Activated T-helper 17 cell treated with anti-CD3 and anti-CD28 coated beads, Interleukin-2, amount 50 U/mL, for 72 hours (primary cell): ENCODE measurements around the gene CXCL11. TPM values are rescaled to one million over a fixed set of nuclear protein-coding genes. Genes with fewer than 3 reads are reported as not detected.

Source experiments
- ATAC-seq: fragments of 150-1000 bp; cut with Tn5 transposase; replicated peaks from 2 replicates; pipeline ENCODE4 v1.10.0; 2021; ENCODE audit warnings: mild to moderate bottlenecking, moderate library complexity
- H3K27ac Mint-ChIP-seq: one replicate; pipeline ENCODE4 v1.8.0; 2022; ENCODE audit warnings: mixed read lengths
- H3K27me3 Mint-ChIP-seq: one replicate; pipeline ENCODE4 v1.8.0; 2022; ENCODE audit warnings: mixed read lengths
- H3K36me3 Mint-ChIP-seq: one replicate; pipeline ENCODE4 v1.8.0; 2022; ENCODE audit warnings: low read depth, mild to moderate bottlenecking, mixed read lengths
- H3K4me1 Mint-ChIP-seq: one replicate; pipeline ENCODE4 v1.8.0; 2022; ENCODE audit warnings: mixed read lengths
- H3K4me3 Mint-ChIP-seq: one replicate; pipeline ENCODE4 v1.8.0; 2022; ENCODE audit warnings: mild to moderate bottlenecking, mixed read lengths
- H3K9me3 Mint-ChIP-seq: one replicate; pipeline ENCODE4 v1.8.0; 2022; ENCODE audit warnings: mixed read lengths
- total RNA-seq, 2 donors: library from RNA; stranded (reverse); gene quantifications; one replicate each; pipeline ENCODE4 v1.2.3, GENCODE V29; 2022

CXCL11 gene
- not detected for total RNA-seq

- Mint-ChIP-seq H3K4me1 (no peaks in the 10 kb centered on the region), H3K36me3 (no peaks in the 10 kb centered on the region), H3K9me3 (no peaks in the 10 kb centered on the region), H3K27ac (no peak within 1 kb of the TSS), H3K4me3 (no peak within 1 kb of the TSS), H3K27me3 (peaks cover 7% of the 10 kb centered on the region)
- no peak for ATAC-seq
These were observed at the start of gene CXCL11 for GRCh38 chr4:76035799-76036380. Gene CXCL11 (minus strand): TSS chr4:76036070. CDS start chr4:76035987, 83 bp downstream.

GRCh38 chr4:76084542-76084941 is 48.7 kb upstream of the CXCL11 start:
- Mint-ChIP-seq H3K36me3 (no peaks in the 10 kb centered on the region), H3K27ac (no peak overlapping the region), H3K9me3 (no peaks in the 10 kb centered on the region), H3K27me3 (peaks cover 7% of the 10 kb centered on the region), H3K4me3 (no peak overlapping the region), H3K4me1 (no peaks in the 10 kb centered on the region)
- ATAC-seq = no peak

- no peaks in the 10 kb centered on the region for H3K36me3 Mint-ChIP-seq
- H3K4me3 Mint-ChIP-seq = no peak overlapping the region
- no peaks in the 10 kb centered on the region for H3K4me1 Mint-ChIP-seq
- H3K27me3 Mint-ChIP-seq = peaks cover 11% of the 10 kb centered on the region
- no peak overlapping the region for H3K27ac Mint-ChIP-seq
- ATAC-seq = no peak
- H3K9me3 Mint-ChIP-seq = no peaks in the 10 kb centered on the region
These were observed 47.6 kb upstream of the CXCL11 start for GRCh38 chr4:76083386-76083988.

GRCh38 chr4:76078033-76078613 is 42.3 kb upstream of the CXCL11 start:
- H3K4me1 Mint-ChIP-seq = no peaks in the 10 kb centered on the region
- ATAC-seq = no peak
- H3K4me3 Mint-ChIP-seq = no peak overlapping the region
- H3K27me3 Mint-ChIP-seq = peaks cover 8% of the 10 kb centered on the region
- H3K36me3 Mint-ChIP-seq = no peaks in the 10 kb centered on the region
- no peaks in the 10 kb centered on the region for H3K9me3 Mint-ChIP-seq
- H3K27ac Mint-ChIP-seq = no peak overlapping the region

- H3K27ac Mint-ChIP-seq = no peak overlapping the region
- no peak for ATAC-seq
- H3K4me3 Mint-ChIP-seq = no peak overlapping the region
- H3K9me3 Mint-ChIP-seq = no peaks in the 10 kb centered on the region
- H3K4me1 Mint-ChIP-seq = no peaks in the 10 kb centered on the region
- peaks cover 5% of the 10 kb centered on the region for H3K27me3 Mint-ChIP-seq
- H3K36me3 Mint-ChIP-seq = no peaks in the 10 kb centered on the region
These were observed 39.2 kb upstream of the CXCL11 start for GRCh38 chr4:76074993-76075600.

- ATAC-seq = no peak
- H3K36me3 Mint-ChIP-seq = no peaks in the 10 kb centered on the region
- H3K4me3 Mint-ChIP-seq = no peak within 1 kb of the TSS
- H3K4me1 Mint-ChIP-seq = no peaks in the 10 kb centered on the region
- H3K9me3 Mint-ChIP-seq = no peaks in the 10 kb centered on the region
- H3K27ac Mint-ChIP-seq = no peak within 1 kb of the TSS
- H3K27me3 Mint-ChIP-seq = peaks cover 3% of the 10 kb centered on the region
These were observed 38.6 kb upstream of the CXCL11 start, which contains the start of gene ART3 for GRCh38 chr4:76074468-76074867. Gene ART3 (plus strand): TSS chr4:76074709. CDS start chr4:76075890, 1,181 bp downstream.

GRCh38 chr4:76072760-76073159 is 36.9 kb upstream of the CXCL11 start:
- Mint-ChIP-seq H3K36me3 (no peaks in the 10 kb centered on the region), H3K27ac (no peak overlapping the region), H3K9me3 (no peaks in the 10 kb centered on the region), H3K4me3 (no peak overlapping the region), H3K4me1 (no peaks in the 10 kb centered on the region), H3K27me3 (no peaks in the 10 kb centered on the region)
- no peak for ATAC-seq

GRCh38 chr4:76067652-76068286 is 31.9 kb upstream of the CXCL11 start:
- Mint-ChIP-seq H3K9me3 (no peaks in the 10 kb centered on the region), H3K27ac (no peak overlapping the region), H3K36me3 (no peaks in the 10 kb centered on the region), H3K4me1 (no peaks in the 10 kb centered on the region), H3K27me3 (no peaks in the 10 kb centered on the region), H3K4me3 (no peak overlapping the region)
- peak; percentile 90 for ATAC-seq

GRCh38 chr4:76066546-76066945 is 30.7 kb upstream of the CXCL11 start:
- Mint-ChIP-seq H3K9me3 (no peaks in the 10 kb centered on the region), H3K4me3 (no peak overlapping the region), H3K36me3 (no peaks in the 10 kb centered on the region), H3K27me3 (no peaks in the 10 kb centered on the region), H3K27ac (no peak overlapping the region), H3K4me1 (no peaks in the 10 kb centered on the region)
- no peak for ATAC-seq

- peaks cover 20% of the 10 kb centered on the region for H3K4me1 Mint-ChIP-seq
- no peaks in the 10 kb centered on the region for H3K36me3 Mint-ChIP-seq
- H3K27me3 Mint-ChIP-seq = no peaks in the 10 kb centered on the region
- H3K4me3 Mint-ChIP-seq = no peak overlapping the region
- ATAC-seq = no peak
- H3K9me3 Mint-ChIP-seq = no peaks in the 10 kb centered on the region
- no peak overlapping the region for H3K27ac Mint-ChIP-seq
These were observed 26.1 kb upstream of the CXCL11 start for GRCh38 chr4:76061982-76062381.

GRCh38 chr4:76061421-76061820 is 25.6 kb upstream of the CXCL11 start:
- no peak overlapping the region for H3K27ac Mint-ChIP-seq
- H3K36me3 Mint-ChIP-seq = no peaks in the 10 kb centered on the region
- H3K4me3 Mint-ChIP-seq = no peak overlapping the region
- no peak for ATAC-seq
- H3K4me1 Mint-ChIP-seq = peaks cover 20% of the 10 kb centered on the region
- no peaks in the 10 kb centered on the region for H3K9me3 Mint-ChIP-seq
- H3K27me3 Mint-ChIP-seq = peaks cover 1% of the 10 kb centered on the region

GRCh38 chr4:76060506-76060905 is 24.6 kb upstream of the CXCL11 start:
- Mint-ChIP-seq H3K4me3 (peak overlapping the region; percentile 49), H3K4me1 (peaks cover 21% of the 10 kb centered on the region)

GRCh38 chr4:76059750-76060149 is 23.9 kb upstream of the CXCL11 start:
- Mint-ChIP-seq H3K4me1 (peaks cover 28% of the 10 kb centered on the region), H3K9me3 (no peaks in the 10 kb centered on the region), H3K27me3 (peaks cover 9% of the 10 kb centered on the region), H3K36me3 (no peaks in the 10 kb centered on the region), H3K4me3 (peak overlapping the region; percentile 49), H3K27ac (peak overlapping the region; percentile 83)
- peak; percentile 61 for ATAC-seq

More at GRCh38 chr4:76060506-76060905, 24.6 kb upstream of the CXCL11 start:
- Mint-ChIP-seq H3K9me3 (no peaks in the 10 kb centered on the region), H3K27ac (no peak overlapping the region), H3K27me3 (peaks cover 5% of the 10 kb centered on the region), H3K36me3 (no peaks in the 10 kb centered on the region)
- ATAC-seq = no peak

- Mint-ChIP-seq H3K27me3 (peaks cover 9% of the 10 kb centered on the region), H3K36me3 (no peaks in the 10 kb centered on the region), H3K27ac (peak overlapping the region; percentile 83), H3K9me3 (no peaks in the 10 kb centered on the region), H3K4me3 (peak overlapping the region; percentile 49), H3K4me1 (peaks cover 29% of the 10 kb centered on the region)
- no peak for ATAC-seq
These were observed 23.1 kb upstream of the CXCL11 start for GRCh38 chr4:76058888-76059426.
